Peyer's patch (tissue), 4 donors: Measurements from ENCODE around the gene C14orf119. TPM values are rescaled to one million over a fixed set of nuclear protein-coding genes. Genes with fewer than 3 reads are reported as not detected.

Experiments used
- DNase-seq, 3 donors: peaks; one replicate each; pipeline ENCODE4 v3.0.0-alpha.2; 2017 to 2019
- H3K27ac ChIP-seq, 4 donors: fragments of 200-600 bp; sonication (generic); one replicate each; pipeline ENCODE4 v1.5.1; 2016 to 2019
- H3K27me3 ChIP-seq, 2 donors: fragments of 200-600 bp; sonication (generic); one replicate each; pipeline ENCODE4 v1.5.1; 2019
- H3K36me3 ChIP-seq, 3 donors: fragments of 200-600 bp; sonication (generic); one replicate each; pipeline ENCODE4 v1.5.1; 2016 to 2019
- H3K4me1 ChIP-seq, 4 donors: fragments of 200-600 bp; sonication (generic); one replicate each; pipeline ENCODE4 v1.5.1; 2016 to 2019
- H3K4me3 ChIP-seq, 4 donors: fragments of 200-600 bp; sonication (generic); 1 replicate in 3 of 4; 2 replicates in 1 of 4; pipeline ENCODE4 v1.5.1; 2016 to 2019; ENCODE audit warnings: mild to moderate bottlenecking in 1 of 4
- H3K9me3 ChIP-seq, 4 donors: fragments of 200-600 bp; sonication (generic); one replicate each; pipeline ENCODE4 v1.5.1; 2016 to 2019; ENCODE audit warnings: mild to moderate bottlenecking in 1 of 4
- POLR2A ChIP-seq, 2 donors: fragments of 450-650 bp; IDR thresholded peaks; one replicate each; pipeline ENCODE4 v1.5.1; 2017; ENCODE audit warnings: antibody characterized with exemption in 2 of 2, mild to moderate bottlenecking in 2 of 2, moderate library complexity in 2 of 2
- total RNA-seq, 4 donors: library from RNA; depleted of rRNA; stranded (reverse); fragments of >200 nt; gene quantifications; one replicate each; pipeline ENCODE4 v1.1.0, GENCODE V29; 2016
- TF ChIP-seq, protein P1 (sequence below), 6 experiments: fragments of 450-650 bp in 4 of 6; fragments of 200-600 bp in 2 of 6; sonication (generic) in 1 of 6; IDR thresholded peaks; one replicate each; pipeline ENCODE4 v1.5.1; 2017 to 2019; ENCODE audit warnings: antibody characterized with exemption in 6 of 6, mild to moderate bottlenecking in 3 of 6, moderate library complexity in 1 of 6

C14orf119 gene
- total RNA-seq, 4 donors from 2014 or later, result 5.0 to 30.3 (median 18.8) TPM

DNA sequence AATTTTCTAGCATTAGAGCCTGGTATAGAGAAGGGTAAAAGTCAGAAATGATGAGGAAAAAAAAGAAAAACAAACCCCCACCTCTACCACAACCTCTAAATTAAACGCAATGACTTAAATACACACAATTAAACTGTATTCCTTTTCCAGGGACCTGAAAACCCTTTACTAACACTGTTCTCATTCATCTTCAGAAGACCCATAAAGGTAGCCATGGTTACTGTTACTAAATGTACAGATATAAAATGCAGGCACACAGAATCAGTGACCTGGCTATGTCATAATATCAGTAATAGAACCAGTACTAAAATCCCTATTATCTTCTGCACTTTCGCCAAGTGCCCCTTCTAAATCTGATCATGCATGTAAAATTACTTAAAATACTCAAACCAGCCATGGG is 1.8 kb upstream of the C14orf119 start:
- Histone ChIP-seq H3K36me3 (peaks cover 0 to 59% (median 3%) of the 10 kb centered on the region in 3 donors), H3K27ac (no peak overlapping the region), H3K4me1 (peaks cover 6 to 27% (median 10%) of the 10 kb centered on the region in 4 donors), H3K4me3 (peak overlapping the region in 2 of 4 donors; percentile 91 to 100), H3K9me3 (no peaks in the 10 kb centered on the region), H3K27me3 (no peaks in the 10 kb centered on the region)
- TF ChIP-seq, protein P1, sequence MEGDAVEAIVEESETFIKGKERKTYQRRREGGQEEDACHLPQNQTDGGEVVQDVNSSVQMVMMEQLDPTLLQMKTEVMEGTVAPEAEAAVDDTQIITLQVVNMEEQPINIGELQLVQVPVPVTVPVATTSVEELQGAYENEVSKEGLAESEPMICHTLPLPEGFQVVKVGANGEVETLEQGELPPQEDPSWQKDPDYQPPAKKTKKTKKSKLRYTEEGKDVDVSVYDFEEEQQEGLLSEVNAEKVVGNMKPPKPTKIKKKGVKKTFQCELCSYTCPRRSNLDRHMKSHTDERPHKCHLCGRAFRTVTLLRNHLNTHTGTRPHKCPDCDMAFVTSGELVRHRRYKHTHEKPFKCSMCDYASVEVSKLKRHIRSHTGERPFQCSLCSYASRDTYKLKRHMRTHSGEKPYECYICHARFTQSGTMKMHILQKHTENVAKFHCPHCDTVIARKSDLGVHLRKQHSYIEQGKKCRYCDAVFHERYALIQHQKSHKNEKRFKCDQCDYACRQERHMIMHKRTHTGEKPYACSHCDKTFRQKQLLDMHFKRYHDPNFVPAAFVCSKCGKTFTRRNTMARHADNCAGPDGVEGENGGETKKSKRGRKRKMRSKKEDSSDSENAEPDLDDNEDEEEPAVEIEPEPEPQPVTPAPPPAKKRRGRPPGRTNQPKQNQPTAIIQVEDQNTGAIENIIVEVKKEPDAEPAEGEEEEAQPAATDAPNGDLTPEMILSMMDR (IDR thresholded peaks at IDR 0.05), result no peak
- TF ChIP-seq POLR2A (IDR thresholded peaks at IDR 0.05), result no peak
- no peak for DNase-seq

DNA sequence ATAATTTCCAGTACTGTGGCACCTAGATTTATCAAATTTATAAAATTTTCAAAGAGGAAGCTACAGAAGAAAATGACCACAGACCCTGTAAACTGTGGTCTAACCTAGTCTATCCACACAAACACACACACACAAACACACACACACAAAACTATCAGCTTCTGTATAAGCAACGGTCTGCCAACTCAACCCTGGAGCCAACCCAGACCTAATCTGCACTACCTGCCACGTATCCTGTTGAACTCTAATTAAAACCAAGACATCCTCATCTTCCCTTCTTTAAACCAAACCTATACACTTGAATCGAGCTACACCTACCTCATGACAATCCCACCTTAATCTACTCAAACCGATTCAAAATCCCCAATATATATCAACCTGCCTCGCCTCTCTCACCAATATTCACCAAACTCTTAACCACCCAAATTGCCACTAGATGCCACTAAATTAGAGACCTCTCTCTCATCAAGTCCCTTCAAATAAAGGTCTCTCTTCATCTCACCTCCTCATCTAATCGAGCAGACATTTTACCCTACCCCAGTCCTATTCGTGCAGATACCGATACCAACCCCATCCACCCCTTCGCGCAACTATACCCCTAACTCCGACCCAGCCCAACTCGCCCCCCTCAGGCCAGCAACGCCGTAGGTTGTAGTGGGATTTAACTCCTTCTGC is 1.2 kb upstream of the C14orf119 start:
- Histone ChIP-seq H3K36me3 (peaks cover 0 to 59% (median 3%) of the 10 kb centered on the region in 3 donors), H3K9me3 (no peaks in the 10 kb centered on the region), H3K27me3 (no peaks in the 10 kb centered on the region), H3K27ac (peak overlapping the region; percentile 93 to 100 (median 97)), H3K4me3 (peak overlapping the region; percentile 76 to 100 (median 95)), H3K4me1 (peaks cover 6 to 27% (median 10%) of the 10 kb centered on the region in 4 donors)
- TF ChIP-seq, protein P1 (IDR thresholded peaks at IDR 0.05), result no peak
- no peak for TF ChIP-seq POLR2A (IDR thresholded peaks at IDR 0.05)
- no peak for DNase-seq

DNA sequence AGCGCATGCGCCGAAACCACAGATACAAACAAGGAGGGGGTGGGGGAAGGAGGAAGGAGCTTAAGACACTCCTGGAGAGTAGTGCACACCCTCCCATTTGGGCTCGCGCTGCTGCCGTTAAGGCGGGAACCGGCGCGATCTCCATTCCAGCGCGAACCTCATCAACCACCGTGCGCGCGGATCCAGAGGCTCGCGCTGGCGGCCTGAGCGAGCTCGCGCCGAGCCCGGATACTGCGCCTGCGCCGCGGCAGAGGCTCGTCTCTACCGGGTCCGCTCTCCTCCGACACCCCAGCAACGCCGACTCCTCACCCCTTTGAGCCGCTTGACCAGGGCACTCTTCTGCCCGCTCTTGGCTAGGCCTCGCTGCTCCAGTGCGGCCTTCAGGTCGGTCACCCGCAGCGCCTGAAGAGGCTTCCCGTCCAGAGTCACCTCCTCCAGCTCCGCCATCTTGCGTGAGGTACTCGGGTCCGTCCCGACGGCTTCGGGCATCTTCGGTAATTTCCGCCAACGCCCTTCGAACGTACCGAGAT is 574 bp upstream of the C14orf119 start, which contains the start of gene ACIN1:
Gene ACIN1 (minus strand): TSS at position 471 of the 530 bp plus-strand sequence. CDS start 24 bp downstream, at position 447.
- Histone ChIP-seq H3K27me3 (no peaks in the 10 kb centered on the region), H3K9me3 (no peaks in the 10 kb centered on the region), H3K4me3 (peak within 1 kb of the TSS; percentile 76 to 100 (median 95)), H3K27ac (peak within 1 kb of the TSS; percentile 93 to 100 (median 97)), H3K4me1 (peaks cover 6 to 27% (median 10%) of the 10 kb centered on the region in 4 donors), H3K36me3 (peaks cover 0 to 59% (median 2%) of the 10 kb centered on the region in 3 donors)
- DNase-seq, result peak; percentile 74 to 100 (median 88)
- TF ChIP-seq POLR2A (IDR thresholded peaks at IDR 0.05), result peak; percentile 59 to 70
- TF ChIP-seq, protein P1 (IDR thresholded peaks at IDR 0.05), result no peak

DNA sequence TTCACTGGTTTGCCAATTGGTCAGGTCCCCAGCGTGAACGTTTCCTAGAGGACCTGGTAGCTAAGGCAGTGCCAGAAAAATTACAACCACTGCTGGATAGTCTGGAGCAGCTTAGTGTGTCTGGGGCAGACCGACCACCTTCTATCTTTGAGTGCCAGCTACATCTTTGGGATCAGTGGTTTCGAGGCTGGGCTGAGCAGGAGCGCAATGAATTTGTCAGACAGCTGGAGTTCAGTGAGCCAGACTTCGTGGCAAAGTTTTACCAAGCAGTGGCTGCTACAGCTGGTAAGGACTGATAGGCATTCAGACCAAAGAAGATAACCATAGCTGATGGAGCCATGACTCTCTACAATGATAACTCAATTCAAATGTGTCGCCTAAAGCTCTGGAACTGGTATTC is 2.5 kb downstream of the C14orf119 start:
- Histone ChIP-seq H3K27ac (no peak overlapping the region), H3K4me3 (no peak overlapping the region), H3K4me1 (peaks cover 6 to 20% (median 10%) of the 10 kb centered on the region in 4 donors), H3K27me3 (no peaks in the 10 kb centered on the region), H3K9me3 (no peaks in the 10 kb centered on the region), H3K36me3 (peaks cover 0 to 28% (median 0%) of the 10 kb centered on the region in 3 donors)
- TF ChIP-seq POLR2A (IDR thresholded peaks at IDR 0.05), result no peak
- TF ChIP-seq, protein P1 (IDR thresholded peaks at IDR 0.05), result no peak
- DNase-seq, result no peak

DNA sequence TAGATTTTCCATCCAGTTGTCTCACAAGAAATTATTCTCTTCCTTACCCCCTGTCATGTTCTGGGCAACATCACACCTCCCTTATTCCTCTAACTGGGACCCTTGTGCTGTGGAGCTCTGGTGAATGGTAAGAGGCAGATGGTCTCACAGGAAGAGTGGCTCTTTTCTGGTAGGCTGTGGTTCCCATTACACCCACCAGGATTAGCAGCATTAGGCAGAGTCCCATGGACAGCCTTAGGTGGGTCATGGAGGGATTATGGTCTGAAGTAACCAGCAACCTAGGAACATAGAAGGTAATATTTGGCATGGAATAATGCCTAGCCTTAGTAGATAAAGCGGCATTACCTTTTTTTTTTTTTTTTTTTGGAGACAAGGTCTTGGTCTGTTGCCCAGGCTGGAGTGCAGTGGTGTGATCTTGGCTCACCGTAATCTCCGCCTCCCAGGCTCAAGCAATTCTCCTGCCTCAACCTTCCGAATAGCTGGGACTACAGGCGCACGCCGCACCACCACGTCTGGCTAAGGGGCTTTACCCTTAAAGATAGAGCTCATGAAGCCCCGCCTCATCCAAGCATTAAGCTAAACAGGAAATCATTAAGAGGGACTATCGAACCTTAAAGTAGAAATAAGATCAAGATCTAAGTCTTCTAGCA is 4.0 kb downstream of the C14orf119 start:
- Histone ChIP-seq H3K9me3 (no peaks in the 10 kb centered on the region), H3K27ac (no peak overlapping the region), H3K4me1 (peaks cover 0 to 8% (median 5%) of the 10 kb centered on the region in 4 donors), H3K4me3 (no peak overlapping the region), H3K36me3 (peaks cover 0 to 23% (median 0%) of the 10 kb centered on the region in 3 donors), H3K27me3 (no peaks in the 10 kb centered on the region)
- no peak for DNase-seq
- no peak for TF ChIP-seq POLR2A (IDR thresholded peaks at IDR 0.05)
- TF ChIP-seq, protein P1 (IDR thresholded peaks at IDR 0.05), result peak in 1 of 6 experiments; percentile 4
